NT2/D1 (cell line): Measurements from ENCODE around the gene CDH3.

ENCODE experiments used
- SUZ12 ChIP-seq: IDR thresholded peaks from 2 replicates; pipeline ENCODE4 v1.6.1; 2011; ENCODE audit not compliant: insufficient read length, insufficient read depth; ENCODE audit errors: extremely low read depth
- YY1 ChIP-seq: IDR thresholded peaks from 2 replicates; pipeline ENCODE4 v1.6.1; 2011; ENCODE audit not compliant: insufficient read length, insufficient read depth
- ZNF274 ChIP-seq: IDR thresholded peaks from 2 replicates; pipeline ENCODE4 v1.6.1; 2011; ENCODE audit warnings: mild to moderate bottlenecking, low read depth, low read length

DNA sequence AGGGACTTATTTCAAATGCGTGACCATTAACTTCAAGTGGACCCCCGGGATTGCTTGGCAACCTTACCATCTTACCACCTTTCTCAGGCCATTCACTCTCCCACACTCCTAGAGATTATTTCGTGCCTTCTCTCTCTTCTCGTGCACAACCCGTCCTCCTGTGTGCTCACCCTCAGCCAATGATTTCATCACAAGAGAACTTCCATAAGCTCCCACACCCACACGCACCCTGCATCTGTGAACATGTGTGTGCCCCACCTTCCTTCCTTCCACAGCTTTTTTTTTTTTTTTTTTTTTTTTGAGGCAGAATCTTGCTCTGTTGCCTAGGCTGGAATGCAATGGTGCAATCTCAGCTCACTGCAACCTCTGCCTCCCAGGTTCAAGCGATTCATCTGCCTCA is 27.4 kb upstream of the CDH3 start:
- TF ChIP-seq ZNF274 (no peak), YY1 (no peak), SUZ12 (no peak)
